ENCODE results near the gene ABHD17A.

The ABHD17A gene

DNA sequence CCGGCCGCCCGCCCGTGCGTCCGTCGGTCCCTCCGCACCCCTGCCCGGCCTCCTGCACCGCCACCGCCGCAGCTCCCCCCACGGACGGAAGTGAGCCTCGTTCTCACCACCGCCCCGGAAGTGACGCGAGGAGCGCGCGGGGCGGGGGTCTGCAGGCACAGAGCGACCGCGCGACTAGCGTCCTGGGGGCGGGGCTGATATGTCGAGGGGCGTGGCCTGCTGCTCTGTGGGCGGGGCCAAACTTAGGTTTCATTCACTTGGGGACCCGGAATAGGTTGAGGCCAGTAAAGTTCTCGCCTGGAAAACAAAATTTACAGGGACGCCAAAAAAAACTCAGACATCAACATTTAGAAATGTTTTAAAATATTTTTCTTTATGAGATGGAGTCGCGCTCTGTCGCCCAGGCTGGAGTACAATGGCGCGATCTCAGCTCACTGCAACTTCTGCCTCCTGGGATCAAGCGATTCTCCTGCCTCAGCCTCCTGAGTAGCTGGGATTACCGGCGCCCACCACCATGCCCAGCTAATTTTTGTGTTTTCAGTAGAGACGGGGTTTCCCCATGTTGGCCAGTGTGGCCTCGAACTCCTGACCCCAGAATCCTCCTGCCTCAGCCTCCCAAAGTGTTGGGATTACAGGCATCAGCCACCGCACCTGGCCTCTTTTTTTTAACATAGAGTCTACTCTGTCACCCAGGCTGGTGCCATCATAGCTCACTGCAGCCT lies at the start of gene ABHD17A:
ABHD17A (minus strand) TSS at position 99 of the 722 bp plus-strand sequence. CDS start 3,930 bp downstream, outside the sequence.
- DNase-seq: peak; percentile 74

DNA sequence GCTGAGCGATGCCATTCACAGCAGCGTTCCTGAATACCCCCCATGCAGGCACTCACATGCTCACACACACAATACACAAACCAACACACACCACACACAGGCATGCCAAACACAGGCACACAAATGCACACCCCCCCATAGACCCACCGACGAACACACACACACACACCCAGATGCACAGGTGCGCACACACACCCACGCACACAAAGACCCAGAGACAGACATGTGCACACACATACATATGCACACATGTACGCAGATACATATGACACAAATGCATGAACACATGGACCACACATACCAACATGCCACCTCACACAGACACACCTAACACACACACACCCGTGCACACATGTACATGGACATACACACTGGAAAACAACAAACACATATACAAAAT lies 48.6 kb upstream of the ABHD17A start:
- DNase-seq: no peak

DNA sequence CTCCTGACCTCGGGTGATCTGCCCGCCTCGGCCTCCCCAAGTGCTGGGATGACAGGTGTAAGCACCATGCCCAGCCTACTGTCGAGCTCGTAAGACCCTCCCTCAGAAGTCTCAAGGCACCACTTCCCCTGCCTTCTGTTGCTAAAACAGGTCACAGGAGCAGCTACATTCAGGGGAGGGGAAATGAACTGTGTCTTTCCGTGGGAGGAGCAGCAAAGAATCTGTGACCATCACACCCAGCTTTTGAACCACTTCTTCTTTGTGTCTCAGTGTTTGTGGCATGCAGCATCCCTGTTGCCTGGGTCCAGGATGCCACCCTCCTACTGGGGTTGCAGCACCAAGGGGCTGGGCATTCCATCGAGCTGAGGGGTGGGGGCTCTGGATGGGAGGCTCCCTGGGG lies 47.9 kb upstream of the ABHD17A start:
- DNase-seq: no peak

DNA sequence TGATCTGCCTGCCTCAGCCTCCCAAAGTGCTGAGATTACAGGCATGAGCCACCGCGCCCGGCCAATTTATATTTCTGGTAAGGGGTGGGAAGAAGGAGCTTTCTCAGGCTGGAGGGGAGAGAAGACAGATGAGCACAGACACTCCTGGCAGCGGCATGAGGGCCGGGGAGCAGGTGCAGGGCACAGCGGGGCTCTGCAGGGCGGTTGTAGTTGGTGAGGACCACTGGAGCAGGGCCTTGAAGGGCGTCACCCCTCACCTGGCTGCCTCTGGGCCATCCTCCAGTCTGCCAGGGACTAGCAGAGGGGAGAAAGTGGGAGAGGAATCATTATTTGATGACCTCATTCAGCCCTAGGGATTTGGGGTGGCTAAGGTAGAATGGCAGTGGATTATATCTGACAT lies 47.1 kb upstream of the ABHD17A start:
- DNase-seq: no peak

DNA sequence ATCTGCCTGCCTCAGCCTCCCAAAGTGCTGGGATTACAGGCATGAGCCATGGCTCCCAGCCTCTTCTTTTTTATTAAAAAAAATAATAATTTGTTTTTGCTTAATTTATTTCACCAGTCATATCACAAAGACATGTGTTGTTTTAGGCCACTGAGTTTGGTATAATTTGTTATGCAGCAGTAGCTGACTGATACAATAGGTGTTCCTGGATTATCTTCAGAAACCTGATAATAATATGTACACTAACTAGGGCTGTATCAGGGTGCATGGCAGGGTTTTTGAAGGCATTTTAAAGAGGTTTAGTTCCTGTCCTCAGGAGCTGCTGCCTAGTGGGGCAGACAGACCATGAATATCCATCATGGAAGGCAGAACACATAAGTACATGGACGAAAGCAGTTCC lies 46.1 kb upstream of the ABHD17A start:
- DNase-seq: no peak

DNA sequence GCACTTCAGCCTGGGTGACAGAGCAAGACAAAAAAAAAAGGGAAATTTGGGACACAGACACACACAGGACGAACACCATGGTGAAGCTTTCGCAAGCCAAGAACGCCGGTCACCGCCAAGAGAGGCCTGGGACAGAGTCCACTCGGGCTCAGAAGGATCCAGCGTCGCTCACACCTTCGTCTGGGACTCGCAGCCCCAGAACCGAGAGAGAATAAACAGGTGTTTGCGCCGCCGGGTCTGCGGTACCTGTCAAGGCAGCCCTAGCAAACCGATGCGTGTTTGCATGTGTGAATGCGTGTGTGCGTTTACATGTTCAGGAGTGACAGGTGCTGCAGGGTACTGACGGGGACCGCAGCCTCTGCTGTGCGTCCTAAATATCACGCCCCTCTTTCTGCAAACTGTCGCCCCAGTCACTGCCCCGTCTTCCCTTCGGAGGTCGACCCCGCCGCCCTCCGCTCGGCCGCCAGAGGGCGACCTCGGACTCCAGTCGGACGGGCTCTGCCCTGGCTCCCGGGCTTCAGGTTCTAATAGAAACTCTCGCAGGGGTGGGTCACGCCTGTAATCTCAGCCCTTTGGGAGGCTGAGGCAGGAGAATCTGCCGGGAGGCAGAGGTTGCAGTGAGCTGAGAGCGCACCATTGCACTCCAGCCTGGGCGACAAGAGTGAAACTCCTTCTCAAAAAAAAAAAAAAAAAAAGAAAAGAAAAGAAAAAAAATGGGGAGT lies 43.9 kb upstream of the ABHD17A start:
- DNase-seq: peak; percentile 31

DNA sequence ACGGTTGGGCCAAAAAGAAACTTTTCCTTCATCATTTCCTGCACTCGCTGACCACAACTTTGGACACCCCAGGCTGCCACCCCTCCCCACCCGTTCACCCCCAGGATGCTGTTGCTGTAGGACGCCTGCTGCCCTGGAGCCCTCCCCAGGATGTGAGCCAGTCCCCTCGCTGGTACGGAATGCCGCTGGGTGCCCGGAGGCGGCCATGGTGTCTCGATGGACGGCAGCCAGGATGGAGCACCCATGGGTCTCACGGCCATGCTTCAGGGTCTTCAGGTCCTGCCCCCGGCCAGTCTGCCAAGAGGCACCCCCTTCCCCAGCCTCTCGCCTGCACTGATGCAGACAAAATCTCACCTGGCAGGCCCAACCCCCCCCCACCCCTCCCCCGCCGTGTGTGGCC lies 40.2 kb upstream of the ABHD17A start:
- no peak for DNase-seq

DNA sequence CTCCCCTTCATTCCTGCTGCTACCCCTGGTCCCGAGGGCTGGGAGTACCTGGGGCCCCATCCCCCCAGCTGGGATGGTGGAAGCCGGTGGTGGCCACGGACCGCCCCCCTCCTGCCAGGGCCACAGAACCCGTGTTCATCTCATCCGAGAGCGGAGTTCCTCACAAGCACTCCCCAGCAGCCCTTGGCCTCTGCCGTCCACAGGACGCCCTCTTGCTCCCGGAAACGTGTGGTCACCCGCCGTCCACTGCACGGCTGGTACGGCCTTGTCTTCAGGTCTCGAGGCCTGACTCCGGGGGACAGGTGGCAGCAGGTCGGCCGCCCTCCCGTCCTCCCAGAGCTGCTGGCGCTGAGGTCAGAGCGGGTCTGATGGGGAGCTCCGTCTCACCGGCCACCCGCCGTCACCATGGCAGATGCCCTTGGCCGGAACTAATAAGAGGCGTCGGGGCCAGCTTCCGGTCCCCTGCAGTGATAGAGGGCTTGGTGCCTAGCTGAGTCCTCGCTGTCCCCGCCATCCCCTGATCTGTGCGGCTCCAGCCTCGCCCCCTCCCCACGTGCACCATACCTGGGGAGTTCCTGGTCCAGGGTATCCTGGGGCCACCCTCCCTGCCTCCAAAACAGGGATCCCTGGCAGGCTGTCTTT lies 39.1 kb upstream of the ABHD17A start:
- DNase-seq: no peak

DNA sequence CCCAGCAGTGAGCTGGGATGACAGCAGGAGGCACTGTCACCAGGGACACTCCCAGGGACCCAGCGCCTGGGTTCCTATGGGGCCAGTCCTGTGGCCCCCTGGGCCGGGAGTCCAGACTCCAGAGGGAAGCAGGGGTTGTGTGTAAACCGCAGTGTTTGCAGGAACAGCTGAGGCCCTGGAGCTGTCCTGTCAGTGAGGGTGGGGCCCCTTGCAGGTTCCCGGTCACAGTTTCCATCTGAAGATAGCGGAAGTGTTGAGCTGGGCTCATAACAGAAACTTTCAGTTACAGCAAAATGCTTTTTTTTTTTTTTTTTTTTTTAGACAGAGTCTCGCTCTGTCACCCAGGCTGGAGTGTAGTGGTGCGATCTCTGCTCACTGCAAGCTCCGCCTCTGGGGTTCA lies 38.0 kb upstream of the ABHD17A start:
- no peak for DNase-seq

DNA sequence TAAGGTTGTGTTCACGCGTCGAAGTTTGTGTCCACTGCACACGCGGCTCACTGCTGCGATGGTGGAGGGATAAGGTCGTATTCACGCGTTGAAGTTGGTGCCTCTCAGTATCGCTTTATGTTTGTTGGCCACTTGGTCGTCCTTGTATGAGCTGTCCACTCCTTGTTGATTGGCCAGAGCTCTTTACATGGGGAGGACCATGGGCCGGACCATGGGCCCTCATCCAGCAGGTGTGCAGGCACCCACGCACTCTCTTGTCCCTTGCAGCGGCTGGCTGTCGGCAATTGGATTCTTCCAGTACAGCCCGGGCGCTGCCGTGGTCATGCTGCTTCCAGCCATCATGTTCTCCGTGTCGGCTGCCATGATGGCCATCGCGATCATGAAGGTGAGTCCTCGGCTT lies 37.5 kb upstream of the ABHD17A start:
- no peak for DNase-seq

DNA sequence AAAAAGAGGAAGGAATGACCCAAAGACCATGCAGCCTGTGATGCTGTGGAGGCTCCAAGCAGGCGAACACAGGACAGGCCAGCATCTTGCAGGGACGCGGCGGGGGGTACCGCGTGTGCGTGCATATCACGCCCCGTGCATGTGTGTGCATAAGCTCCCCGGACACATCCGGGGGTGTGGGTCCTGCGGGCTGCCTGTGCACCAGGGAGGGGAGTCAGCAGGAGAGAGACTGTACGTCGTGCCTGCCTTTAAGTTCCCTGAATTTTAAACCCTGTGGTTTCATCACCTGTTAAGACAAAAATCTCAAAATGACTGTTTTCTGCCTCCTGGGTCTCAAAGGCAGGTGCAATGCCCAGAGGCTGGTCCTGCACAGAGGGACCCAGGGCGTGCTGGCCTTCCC lies 36.5 kb upstream of the ABHD17A start:
- no peak for DNase-seq

DNA sequence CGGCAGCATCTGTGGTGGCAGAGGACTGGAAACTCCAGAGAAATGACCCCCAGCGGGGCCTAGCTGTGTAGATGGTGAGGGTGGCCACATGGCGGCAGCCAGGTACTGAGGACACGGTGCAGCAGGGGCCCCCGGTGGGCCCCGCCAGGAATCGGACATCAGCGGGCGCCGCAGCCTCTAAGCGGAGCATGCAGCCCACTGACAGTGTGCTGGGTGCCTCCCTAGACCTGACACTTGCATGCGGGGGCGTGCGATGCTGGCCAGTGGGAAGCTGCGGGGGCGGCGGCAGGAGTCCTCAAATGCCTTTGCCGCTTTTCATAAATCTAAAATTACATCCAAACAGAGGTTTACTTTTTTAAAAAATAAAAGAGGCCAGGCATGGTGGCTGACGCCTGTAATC lies 36.0 kb upstream of the ABHD17A start:
- no peak for DNase-seq

DNA sequence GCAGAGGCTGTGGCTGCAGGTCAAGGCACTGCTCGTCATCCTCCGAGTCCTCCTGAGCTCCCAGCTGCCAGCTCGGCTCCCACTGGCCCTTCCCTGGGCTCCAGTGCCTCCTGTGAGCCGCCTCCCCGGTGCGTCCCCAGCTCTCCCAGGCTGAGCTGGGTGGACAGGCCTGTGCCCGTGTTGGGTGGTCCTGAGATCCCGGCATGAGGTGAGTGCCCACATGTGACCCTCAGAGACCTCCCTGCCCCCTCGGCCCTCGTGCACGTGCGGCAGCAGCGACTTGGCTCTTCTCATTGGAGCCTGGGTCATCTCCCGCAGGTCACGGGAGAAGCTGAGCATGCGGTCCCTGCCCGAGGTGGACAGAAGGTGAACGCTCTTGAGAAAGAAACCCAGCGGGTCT lies 35.3 kb upstream of the ABHD17A start:
- DNase-seq: no peak

DNA sequence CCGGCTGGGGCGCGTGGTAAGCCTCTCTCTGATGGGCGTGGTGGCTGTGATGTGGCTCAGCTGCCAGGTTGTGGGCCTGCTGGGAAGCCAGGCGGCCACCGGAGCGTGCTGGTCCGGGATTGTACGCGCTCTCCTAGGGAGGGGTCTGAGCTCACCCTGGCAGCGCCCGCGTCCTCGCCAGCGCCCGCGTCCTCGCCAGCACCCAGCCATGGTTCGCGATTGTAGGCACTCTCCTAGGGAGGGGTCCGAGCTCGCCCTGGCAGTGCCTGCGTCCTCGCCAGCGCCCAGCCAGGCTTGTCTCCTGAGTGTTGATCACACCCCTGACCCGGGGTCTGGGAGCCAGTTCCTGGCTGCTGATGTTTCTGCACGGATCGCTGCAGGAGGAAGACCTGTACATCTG lies 33.7 kb upstream of the ABHD17A start:
- no peak for DNase-seq

DNA sequence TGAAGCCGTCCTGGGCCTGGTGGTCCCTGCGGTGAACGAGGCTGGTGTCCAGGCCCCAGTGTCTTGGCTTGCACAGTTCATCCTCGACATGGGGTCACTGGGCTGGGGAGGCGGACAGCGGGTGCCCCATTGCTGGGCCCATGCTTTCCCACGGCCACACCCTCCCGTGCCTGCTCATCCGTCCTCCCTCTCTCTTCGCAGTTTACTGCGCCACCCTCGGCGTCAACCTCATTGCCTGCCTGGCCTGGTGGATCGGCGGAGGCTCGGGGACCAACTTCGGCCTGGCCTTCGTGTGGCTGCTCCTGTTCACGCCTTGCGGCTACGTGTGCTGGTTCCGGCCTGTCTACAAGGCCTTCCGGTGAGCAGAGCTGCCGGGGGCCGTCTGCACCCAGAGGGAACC lies 32.6 kb upstream of the ABHD17A start:
- no peak for DNase-seq

DNA sequence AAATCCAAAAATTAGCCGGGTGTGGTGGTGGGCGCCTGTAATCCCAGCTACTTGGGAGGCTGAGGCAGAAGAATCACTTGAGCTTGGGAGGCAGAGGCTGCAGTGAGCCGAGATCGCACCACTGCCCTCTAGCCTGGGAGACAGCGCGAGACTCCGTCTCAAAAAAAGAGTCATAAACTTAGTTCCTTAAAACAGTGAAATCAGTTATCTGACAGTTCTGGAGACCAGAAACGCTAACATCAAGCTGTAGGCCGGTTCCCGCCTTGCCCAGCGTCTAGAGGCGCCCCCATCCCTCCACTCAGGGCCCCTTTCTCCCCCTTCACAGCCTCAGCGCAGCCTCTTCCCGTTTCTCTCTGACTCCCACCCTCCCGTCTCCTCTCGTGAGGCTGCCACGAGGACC lies 31.9 kb upstream of the ABHD17A start:
- DNase-seq: no peak

DNA sequence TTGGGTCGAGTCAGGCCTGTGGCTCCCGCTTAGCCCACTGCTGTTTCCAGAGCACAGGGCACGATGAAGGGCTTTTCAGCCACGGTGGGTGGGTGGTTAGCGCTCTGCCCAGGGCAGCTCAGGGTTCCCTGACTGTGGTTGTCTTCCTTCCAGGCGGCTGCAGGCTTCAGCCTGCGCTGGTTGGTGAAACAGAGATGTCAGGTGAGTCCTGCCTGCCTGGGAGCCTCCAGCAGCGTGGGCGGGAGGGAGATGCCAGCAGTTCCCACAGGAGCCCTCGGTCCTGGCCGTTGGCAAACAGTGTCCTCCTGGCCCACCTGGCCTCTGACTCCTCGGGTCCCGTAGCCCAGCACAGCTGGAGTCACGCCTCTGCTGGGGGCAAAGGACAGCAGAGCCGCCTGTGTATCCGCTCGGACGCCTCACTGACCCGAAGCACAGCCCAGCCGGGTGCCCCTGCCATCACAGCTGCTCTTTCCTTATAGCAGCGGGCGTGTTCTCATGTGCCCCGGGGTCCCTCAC lies 29.6 kb upstream of the ABHD17A start:
- no peak for DNase-seq

DNA sequence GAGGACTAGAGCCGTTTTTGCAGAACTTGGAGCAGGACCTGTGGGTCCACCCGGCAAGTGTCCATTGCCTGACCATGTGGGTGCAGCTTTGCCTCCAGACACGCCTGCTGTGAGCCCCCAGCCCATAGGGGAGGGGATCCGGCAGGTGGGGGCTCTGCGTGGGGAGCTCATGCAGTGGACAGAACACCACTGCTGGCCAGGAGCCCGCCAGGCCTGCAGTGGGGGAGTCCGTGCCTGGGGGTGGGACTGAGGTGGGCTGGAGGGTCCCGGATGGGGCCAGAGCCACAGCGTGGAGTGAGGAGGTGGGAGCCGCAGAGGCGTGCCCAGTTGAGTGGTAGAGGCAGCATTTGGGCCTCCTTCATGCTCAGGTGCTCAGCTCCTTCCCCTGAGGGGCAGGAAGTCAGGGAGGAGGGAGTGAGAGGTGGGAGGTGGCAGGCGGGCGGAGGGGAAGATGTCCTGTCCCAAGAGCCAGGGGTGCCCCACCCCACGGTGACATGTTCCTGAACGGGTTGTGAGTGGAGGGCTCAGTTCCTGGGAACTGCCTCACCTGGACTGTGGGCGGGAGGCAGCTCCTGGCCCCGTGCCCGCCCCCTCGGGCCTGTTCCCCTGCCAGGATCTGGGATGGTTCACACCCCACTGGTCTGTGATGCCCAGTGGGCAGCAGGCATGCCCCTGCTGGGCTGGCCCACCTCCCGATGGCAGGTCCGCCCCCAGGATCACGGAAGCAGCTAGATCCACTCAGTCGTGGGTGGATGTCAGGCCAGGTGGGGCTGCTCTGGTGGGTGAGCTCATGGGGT lies 28.7 kb upstream of the ABHD17A start:
- no peak for DNase-seq

DNA sequence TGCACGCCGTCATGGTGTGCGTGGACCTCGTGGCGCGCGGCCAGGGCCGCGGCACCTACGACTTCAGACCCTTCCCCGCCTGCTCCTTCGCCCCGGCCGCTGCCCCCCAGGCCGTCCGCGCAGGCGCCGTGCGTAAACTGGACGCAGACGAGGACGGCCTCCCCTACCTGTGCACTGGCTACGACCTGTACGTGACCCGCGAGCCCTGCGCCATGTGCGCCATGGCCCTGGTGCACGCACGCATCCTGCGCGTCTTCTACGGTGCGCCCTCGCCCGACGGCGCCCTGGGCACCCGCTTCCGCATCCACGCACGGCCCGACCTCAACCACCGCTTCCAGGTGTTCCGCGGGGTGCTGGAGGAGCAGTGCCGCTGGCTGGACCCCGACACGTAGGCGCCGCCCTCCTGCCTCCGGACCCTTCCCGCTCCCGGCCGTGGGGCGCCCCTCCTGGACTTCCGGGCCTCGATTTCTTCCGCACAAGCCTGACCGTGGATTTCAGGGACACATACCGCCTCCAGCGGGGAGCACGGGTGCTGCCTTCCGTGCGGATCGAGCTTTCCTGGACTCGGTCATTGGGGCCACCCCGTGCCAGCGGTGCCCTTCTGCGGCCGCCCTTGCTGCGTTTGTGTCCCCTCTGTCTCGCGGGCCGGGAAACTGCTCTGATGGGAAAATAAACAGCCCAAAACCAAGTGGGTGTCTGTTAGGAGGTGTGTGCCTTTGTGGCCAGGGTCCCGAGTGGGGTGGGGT lies 27.6 kb upstream of the ABHD17A start:
- DNase-seq: no peak

DNA sequence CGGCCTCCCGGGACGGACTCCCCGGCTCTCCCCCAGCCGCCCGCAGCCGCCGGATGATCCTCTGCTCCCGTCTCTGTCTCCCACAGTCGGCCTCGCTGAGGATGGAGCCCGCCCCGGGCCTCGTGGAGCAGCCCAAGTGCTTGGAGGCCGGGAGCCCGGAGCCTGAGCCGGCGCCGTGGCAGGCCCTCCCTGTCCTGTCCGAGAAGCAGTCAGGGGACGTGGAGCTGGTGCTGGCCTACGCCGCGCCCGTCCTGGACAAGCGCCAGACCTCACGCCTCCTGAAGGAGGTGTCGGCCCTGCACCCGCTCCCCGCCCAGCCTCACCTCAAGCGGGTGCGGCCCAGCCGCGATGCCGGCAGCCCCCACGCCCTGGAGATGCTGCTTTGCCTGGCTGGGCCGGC lies 26.7 kb upstream of the ABHD17A start:
- DNase-seq: no peak

DNA sequence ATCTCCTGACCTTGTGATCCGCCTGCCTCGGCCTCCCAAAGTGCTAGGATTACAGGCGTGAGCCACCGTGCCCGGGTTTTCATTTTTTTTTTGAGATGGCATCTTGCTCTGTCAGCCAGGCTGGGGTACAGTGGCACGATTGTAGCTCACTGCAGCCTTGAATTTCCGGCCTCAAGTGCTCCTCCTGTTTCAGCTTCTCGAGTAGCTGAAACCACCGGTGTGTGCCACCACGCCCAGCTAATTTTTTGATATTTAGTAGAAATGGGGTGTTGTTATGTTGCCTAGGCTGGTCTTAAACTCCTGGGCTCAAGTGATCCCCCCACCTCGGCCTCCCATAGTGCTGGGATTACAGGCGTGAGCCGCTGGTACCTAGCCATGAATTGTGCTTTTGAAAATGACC lies 25.8 kb upstream of the ABHD17A start:
- no peak for DNase-seq

DNA sequence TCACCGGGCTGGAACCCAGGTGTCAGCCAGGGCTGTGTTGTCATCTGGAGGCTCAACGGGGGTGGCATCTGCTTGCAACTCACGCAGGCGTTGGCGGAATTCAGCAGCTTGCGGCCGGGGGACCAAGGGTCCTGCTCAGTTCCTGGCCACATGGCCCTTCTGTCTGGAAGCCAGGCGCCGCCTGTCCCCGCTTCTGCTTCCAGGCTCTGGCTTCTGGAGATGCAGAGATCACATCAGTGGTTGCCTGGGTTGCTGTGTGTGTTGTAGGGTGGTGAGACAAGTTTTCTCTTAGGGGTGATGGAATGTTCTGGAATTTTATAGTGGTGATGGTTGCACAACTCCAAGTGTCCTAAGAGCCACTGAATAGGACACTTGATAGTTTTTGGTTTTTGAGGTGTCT lies 24.9 kb upstream of the ABHD17A start:
- no peak for DNase-seq

DNA sequence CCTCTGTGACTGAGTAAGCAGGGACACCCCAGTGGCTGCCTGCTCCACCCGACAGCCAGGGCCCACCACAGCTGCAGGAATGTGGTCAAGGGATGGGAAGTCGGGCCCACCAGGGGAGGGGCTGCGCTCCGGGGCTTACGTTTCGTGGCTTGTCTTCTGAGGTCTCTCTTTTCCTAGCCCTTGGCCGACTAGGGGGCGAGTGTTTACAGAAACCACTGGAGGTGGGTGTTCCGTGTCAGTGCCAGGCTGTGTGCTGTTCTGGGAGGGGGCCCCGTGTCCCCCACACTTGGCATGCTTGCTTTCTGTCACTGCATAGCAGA lies 24.4 kb upstream of the ABHD17A start:
- DNase-seq: no peak

All from DMS79 treated with DMSO at 0.1 percent for 48 hours (cell line).